Measurements from ENCODE around the gene FBXW12. TPM values are rescaled to one million over a fixed set of nuclear protein-coding genes. Genes with fewer than 3 reads are reported as not detected.

Gene FBXW12
- total RNA-seq, 1 experiment from 2014 or later = not detected

- TF ChIP-seq REST (IDR thresholded peaks at IDR 0.05; ENCODE audit: low read depth) = no peak
- TF ChIP-seq EZH2phosphoT487 (IDR thresholded peaks at IDR 0.05; ENCODE audit: borderline replicate concordance) = no peak
- no peak for TF ChIP-seq EGR1 (IDR thresholded peaks at IDR 0.05; ENCODE audit: low read depth)
- TF ChIP-seq POLR2AphosphoS5 (IDR thresholded peaks at IDR 0.05; ENCODE audit: low read depth, low read length) = no peak
- no peak for TF ChIP-seq SP1 (IDR thresholded peaks at IDR 0.05; ENCODE audit: low read depth)
- no peak for TF ChIP-seq POLR2A (IDR thresholded peaks at IDR 0.05; ENCODE audit: borderline replicate concordance, extremely low read depth, insufficient read depth, insufficient read length)
- no peak for TF ChIP-seq JUND (IDR thresholded peaks at IDR 0.05)
- no peak for TF ChIP-seq CEBPB (IDR thresholded peaks at IDR 0.05; ENCODE audit: low read depth)
- no peak for TF ChIP-seq MAX (IDR thresholded peaks at IDR 0.05)
Measured at GRCh38 chr3:48422681-48423080, 50.7 kb downstream of the FBXW12 start (continued).

- DNase-seq (ENCODE audit: low read depth, low spot score) (no peak), ATAC-seq (no peak)
- ChIA-PET POLR2A (no interaction called here), CTCF (interaction anchor here (1.0 to 3.5 kb wide), 3 partner anchors 9 to 22 kb away, joined by 4 to 18 read pairs (median 7); no protein-coding TSS in a partner anchor), RAD21 (ENCODE audit: low non-redundant PET in 1 of 2, low total read pairs in 2 of 2, uncharacterized antibody in 2 of 2, unreplicated experiment in 2 of 2) (no interaction called here)
- Histone ChIP-seq H3K4me1 (ENCODE audit: control insufficient read depth in 1 of 2, insufficient read depth in 2 of 2, low read length in 2 of 2) (peaks cover 5 to 9% of the 10 kb centered on the region in 2 experiments), H3K27me3 (ENCODE audit: insufficient read depth, low read length) (no peaks in the 10 kb centered on the region), H3K9ac (ENCODE audit: low read length) (no peak overlapping the region), H3K36me3 (ENCODE audit: control insufficient read depth in 1 of 2, insufficient read depth in 2 of 2, low read length in 2 of 2) (no peaks in the 10 kb centered on the region), H3K4me2 (ENCODE audit: low read length) (no peak overlapping the region), H4K20me1 (ENCODE audit: insufficient read depth) (no peaks in the 10 kb centered on the region), H3K9me3 (ENCODE audit: control insufficient read depth in 1 of 2, insufficient read depth in 1 of 2, low read depth in 1 of 2, low read length in 2 of 2) (no peaks in the 10 kb centered on the region), H2AFZ (ENCODE audit: low read depth, low read length, poor library complexity, severe bottlenecking) (no peak overlapping the region), H3K4me3 (replicated peaks in 1 of 2; ENCODE audit: low read depth in 1 of 2, low read length in 2 of 2) (no peak overlapping the region), H3K79me2 (ENCODE audit: insufficient read depth, low read length) (no peaks in the 10 kb centered on the region; the same call in 1 of the 2 replicates), H3K27ac (ENCODE audit: low read depth, low read length) (no peak overlapping the region), H3K9me2 (ENCODE audit: insufficient read depth) (no peaks in the 10 kb centered on the region)
- BruUV-seq (replicated peaks) = no TSS peak
- intact Hi-C loops (cut with micrococcal nuclease) = no loop called here
- TF ChIP-seq POLR2A (IDR thresholded peaks at IDR 0.05; ENCODE audit: borderline replicate concordance, extremely low read depth, insufficient read depth, insufficient read length) = no peak
- no peak for TF ChIP-seq FOSL1 (IDR thresholded peaks at IDR 0.05; ENCODE audit: low read depth)
- TF ChIP-seq EZH2 (IDR thresholded peaks at IDR 0.05) = no peak
- no peak for TF ChIP-seq ZNF274 (IDR thresholded peaks at IDR 0.05; ENCODE audit: low read depth, low read length)
- no peak for TF ChIP-seq REST (IDR thresholded peaks at IDR 0.05; ENCODE audit: low read depth)
- no peak for TF ChIP-seq POLR2AphosphoS5 (IDR thresholded peaks at IDR 0.05; ENCODE audit: low read depth, low read length)
- TF ChIP-seq SP1 (IDR thresholded peaks at IDR 0.05; ENCODE audit: low read depth) = no peak
- TF ChIP-seq CEBPB (IDR thresholded peaks at IDR 0.05; ENCODE audit: low read depth) = no peak
- TF ChIP-seq ZBTB33 (IDR thresholded peaks at IDR 0.05; ENCODE audit: extremely low read depth, insufficient replicate concordance, low read length) = no peak
- TF ChIP-seq ATF3 (IDR thresholded peaks at IDR 0.05) = no peak
Measured at GRCh38 chr3:48423241-48423882, 51.3 kb downstream of the FBXW12 start.

Data from HCT116 (cell line).